ENCODE measurements around the gene DDX54.

The DDX54 gene, protein sequence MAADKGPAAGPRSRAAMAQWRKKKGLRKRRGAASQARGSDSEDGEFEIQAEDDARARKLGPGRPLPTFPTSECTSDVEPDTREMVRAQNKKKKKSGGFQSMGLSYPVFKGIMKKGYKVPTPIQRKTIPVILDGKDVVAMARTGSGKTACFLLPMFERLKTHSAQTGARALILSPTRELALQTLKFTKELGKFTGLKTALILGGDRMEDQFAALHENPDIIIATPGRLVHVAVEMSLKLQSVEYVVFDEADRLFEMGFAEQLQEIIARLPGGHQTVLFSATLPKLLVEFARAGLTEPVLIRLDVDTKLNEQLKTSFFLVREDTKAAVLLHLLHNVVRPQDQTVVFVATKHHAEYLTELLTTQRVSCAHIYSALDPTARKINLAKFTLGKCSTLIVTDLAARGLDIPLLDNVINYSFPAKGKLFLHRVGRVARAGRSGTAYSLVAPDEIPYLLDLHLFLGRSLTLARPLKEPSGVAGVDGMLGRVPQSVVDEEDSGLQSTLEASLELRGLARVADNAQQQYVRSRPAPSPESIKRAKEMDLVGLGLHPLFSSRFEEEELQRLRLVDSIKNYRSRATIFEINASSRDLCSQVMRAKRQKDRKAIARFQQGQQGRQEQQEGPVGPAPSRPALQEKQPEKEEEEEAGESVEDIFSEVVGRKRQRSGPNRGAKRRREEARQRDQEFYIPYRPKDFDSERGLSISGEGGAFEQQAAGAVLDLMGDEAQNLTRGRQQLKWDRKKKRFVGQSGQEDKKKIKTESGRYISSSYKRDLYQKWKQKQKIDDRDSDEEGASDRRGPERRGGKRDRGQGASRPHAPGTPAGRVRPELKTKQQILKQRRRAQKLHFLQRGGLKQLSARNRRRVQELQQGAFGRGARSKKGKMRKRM

DNA sequence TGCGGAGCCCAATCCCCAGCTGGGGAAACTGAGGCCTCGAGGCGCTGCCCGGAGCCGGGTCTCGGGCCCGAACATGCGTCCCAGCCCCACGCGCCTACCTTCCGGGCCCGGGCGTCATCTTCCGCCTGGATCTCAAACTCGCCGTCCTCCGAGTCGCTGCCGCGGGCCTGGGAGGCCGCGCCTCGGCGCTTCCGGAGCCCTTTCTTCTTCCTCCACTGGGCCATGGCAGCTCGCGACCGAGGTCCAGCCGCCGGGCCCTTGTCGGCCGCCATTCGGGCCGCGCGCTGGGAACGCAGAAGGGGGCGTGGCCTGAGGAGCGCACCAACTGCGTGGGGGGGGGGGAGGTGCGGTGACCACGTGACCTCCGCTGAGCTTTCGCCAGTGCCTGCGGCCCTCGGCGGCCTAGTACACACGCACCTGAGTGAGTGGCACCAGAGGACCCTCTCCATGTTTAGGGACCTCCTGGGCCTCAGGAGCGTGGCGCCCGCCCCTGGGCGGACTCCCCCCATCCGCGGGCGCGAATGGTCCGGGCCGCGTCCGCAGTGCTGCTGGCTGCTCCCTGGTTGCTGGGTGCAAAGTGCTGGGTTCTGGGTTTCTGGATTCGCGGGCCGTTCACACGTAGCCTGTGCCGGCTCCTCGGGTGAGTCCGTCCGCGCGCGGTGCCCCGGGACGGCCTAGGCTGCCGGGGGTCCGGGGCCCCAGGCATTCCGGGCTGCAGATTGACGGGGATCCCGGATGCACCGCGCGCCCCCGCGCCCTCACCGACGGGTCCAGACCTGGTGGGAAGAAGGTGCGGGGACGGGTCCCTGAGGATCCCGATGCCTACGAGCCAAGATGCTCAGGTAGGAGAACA lies at the start of gene DDX54, which contains the start of gene RITA1:
Gene DDX54 (minus strand): TSS at position 299 of the 853 bp plus-strand sequence. CDS start 27 bp downstream, at position 272.
Gene RITA1 (plus strand): TSS at position 542 of the 853 bp plus-strand sequence. CDS start 1,026 bp downstream, outside the sequence.
- peak; percentile 73 for DNase-seq (ENCODE audit: low read depth)

- no peak for DNase-seq (ENCODE audit: low read depth)
These were observed 49.2 kb upstream of the DDX54 start for GRCh38 chr12:113234483-113234882.

DNA sequence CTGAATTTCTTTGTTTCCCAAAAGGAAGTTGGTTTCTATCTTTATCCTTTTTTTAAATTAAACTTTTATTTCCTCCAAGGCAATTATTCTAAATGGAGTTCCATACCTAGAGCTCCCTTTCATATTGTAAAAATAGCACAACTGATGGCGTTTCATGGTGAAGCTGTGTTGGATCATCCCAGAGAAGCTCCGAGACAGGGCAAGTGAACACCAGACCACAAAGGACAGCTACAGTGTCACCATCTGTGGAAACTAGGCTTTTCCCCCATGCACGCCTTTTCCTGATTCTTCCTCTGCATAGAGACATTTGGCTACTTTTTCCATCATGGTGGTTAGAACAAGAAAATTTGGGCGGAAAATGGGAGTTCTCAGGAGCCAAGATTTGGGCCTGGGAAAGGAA lies 48.7 kb upstream of the DDX54 start:
- no peak for DNase-seq (ENCODE audit: low read depth)

DNA sequence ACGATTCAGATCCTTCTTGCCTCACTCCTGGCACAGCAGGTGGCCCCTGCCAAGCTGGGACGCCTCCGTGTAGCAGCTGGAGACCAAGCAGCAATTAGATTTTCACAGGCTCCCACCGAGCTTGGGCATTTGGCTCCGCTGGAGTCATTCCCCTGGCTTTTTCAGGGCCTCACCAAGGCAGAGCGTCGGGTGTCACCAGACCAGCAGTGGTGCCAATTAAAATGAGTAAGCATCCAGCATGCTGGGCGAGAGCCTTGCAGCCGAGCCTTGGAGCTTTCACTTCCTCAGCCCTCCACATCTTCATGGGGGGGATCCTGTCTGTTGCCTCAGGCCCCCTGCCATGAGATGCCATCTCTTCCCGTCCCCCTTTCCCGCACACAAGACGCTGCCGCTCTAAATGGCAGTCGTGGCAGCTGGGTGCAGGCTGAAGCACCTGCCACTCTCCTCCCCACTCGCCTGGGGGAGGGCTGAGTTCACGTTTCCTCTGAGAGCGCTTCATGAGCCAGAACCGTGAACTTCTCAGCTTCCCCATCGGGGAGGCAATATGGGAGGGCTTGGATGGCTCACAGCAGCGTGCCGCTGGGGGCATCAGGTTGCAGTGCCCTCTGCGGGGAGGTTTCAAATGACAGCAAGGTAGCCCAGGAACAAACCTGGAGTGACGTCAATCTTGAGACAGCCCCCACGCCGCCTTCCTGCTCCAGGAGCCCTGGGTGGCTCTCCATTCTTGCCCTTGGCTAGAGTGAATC lies 47.7 kb upstream of the DDX54 start:
- peak; percentile 42 for DNase-seq (ENCODE audit: low read depth)

GRCh38 chr12:113232089-113232839 lies 47.0 kb upstream of the DDX54 start:
- no peak for DNase-seq (ENCODE audit: low read depth)

DNA sequence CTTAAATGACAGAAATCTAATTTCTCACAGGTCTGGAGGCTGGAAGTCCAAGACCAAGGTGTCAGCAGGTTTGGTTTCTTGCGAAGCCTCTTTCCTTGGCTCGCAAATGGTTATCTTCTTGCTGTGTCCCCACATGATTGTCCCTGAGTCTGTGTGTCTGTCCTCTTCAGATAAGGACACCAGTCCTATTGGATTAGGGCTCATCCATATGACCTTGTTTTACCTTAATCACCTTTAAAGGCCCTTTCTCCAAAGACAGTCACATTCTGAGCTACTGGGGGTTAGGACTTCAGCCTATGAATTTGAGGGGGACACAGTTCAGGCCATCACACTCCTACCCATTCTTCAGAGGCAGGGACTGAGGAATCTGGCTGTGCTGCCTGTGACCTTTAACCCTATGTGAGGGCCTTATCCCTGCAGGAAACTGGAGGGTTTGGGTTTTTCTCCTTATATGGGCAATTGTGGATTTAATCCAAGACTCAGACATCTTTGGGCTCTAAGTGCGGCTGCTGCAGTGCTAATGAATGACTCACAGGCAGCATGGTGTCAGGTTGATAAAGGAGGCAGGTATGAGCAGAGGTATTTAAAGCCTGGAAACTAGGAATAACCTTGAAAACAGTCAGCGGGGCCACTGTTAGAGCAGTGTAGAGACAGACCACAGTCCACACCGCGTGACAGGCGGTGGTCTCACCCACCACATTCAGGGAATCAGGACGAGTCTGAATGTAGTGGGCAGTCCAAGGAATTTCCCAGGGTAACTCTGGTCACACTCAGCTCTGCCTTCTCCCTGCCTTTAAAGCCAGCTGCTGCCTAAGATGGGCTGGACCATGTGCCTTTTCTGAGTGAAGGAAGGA lies 46.2 kb upstream of the DDX54 start:
- no peak for DNase-seq (ENCODE audit: low read depth)

GRCh38 chr12:113230315-113231234 lies 45.3 kb upstream of the DDX54 start:
- DNase-seq (ENCODE audit: low read depth) = no peak

GRCh38 chr12:113228394-113229028 lies 43.2 kb upstream of the DDX54 start:
- DNase-seq (ENCODE audit: low read depth) = no peak

GRCh38 chr12:113227686-113228391 lies 42.6 kb upstream of the DDX54 start:
- no peak for DNase-seq (ENCODE audit: low read depth)

- DNase-seq (ENCODE audit: low read depth) = no peak
These were observed 41.7 kb upstream of the DDX54 start for GRCh38 chr12:113226696-113227568.

- DNase-seq (ENCODE audit: low read depth) = no peak
These were observed 39.7 kb upstream of the DDX54 start for GRCh38 chr12:113224955-113225354.

DNA sequence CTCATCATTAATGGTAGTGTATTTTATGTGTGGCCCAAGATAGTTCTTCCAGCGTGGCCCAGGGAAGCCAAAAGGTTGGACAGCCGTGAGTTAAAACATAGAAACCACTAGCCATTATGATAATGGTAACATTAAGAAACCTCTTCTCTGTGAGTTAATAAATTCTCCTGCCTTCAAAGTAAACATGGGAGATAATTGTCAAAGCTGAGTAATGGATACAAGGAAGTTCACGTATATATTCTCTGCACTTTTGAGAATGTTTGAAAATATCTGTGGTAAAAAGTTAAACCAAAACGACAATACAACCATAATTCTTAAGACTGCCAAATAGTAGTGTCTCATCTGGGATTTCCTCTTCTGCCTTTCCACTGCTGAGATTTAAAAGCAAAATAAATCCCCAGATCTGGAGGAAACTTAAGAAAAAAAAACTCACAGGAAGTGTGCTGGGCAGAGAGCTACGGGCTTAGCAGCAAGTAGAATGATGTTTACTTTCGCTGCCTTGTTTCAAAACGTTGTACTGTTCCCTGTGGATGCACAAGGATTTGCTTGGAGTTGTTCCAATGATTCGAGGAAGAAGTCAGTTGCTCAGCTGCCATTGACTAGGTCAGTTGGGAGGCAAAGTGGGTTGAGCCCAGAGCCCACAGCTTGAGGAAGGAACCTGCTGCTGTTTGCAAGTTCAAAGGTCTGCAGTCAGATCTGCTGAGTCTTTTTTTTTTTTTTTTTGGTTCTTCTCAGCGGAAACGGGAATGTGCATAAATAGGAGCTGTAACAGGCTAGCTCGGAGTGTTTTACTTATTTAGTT lies 37.7 kb upstream of the DDX54 start:
- no peak for DNase-seq (ENCODE audit: low read depth)

DNA sequence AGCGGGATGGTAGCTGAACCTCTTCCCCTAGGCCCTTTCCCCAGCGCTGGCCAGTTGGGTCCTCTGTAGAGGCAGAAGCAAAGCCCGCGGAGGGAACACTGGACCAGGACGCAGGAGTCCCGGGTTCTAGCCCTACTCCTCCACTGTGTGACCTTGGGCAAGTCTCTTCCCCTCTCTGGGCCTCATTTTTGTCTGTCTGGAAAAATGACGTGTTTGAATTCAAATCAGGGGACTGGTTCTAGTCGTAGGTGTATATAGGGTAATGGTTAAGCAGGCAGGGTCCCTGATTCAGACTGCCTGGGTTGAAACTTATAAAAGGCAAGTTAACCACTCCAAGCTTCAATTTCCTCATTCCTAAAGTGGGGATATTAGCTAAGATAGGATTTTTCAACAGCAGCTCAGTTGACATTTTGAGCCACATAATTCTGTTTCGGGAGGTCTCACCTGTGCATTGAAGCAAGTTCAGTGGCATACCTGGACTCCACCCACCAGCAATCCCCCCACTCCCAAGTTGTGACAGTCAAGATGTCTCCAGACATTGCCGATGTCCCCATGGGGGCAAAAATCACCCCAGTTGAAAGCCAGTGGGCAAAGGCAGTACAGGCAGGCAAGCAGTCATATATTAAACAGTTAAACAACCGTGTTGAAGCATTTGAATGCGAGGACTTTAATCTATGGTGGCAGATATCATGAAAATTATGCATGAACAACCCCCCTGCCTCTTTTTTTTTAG lies 36.9 kb upstream of the DDX54 start:
- DNase-seq (ENCODE audit: low read depth) = no peak

DNA sequence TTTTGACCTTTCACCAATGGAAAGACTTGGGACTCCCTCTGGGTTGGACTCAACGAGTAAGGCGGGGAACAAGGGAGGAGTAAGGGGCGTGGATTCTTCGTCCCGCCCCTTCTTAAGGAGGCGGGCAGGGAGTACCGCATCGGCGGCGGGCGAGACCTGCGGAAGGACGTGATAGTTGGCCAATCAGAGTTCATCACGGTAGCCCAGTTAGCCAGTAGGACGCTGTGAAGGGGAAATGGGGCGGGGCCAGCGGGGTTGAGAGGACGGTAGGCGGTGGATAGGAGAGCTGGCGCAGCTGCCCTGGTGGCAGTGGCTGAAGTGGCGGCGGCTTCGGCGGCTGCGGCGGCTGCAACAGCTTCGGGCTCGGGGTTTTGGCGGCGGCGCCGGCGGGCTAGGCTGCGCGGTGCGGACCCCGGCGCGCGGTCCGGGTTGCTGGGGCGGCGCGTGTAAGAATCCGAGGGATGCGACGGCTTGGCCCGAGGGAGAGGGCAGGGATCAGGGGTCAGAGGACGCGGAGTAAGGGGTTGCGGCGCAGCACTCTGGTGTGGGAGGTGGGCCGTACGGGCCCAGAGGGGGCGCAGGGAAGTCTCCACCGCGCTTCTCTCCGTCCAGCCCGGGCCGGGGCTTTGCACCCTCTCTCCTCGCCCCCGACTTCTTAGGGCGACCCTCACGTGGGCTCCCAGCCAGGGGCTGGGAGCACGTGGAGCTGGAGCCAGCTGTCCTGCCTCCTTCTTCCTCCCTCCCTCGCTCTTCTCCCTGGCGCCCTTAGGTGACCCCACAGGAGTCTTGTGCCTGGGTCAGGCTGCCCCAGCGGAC lies 36.1 kb upstream of the DDX54 start, which contains the start of gene TPCN1:
Gene TPCN1 (plus strand): TSS at position 284 of the 816 bp plus-strand sequence. CDS start 5,389 bp downstream, outside the sequence.
- DNase-seq (ENCODE audit: low read depth) = peak; percentile 98
